HepG2 (cell line): ENCODE measurements around the gene TMEM247. TPM values are rescaled to one million over a fixed set of nuclear protein-coding genes. Genes with fewer than 3 reads are reported as not detected.

Experiments used
- ATF7 ChIP-seq, 2 experiments: fragments of 450-650 bp in 1 of 2; sonication (generic) in 1 of 2; formaldehyde crosslinking in 1 of 2; IDR thresholded peaks; 2 replicates each; pipeline versions ENCODE4 v1.4.0 to v1.6.1; 2016 to 2020; ENCODE audit warnings: antibody characterized with exemption in 1 of 2, mild to moderate bottlenecking in 1 of 2, missing genetic modification reagents in 1 of 2
- CBX1 ChIP-seq: IDR thresholded peaks from one replicate; pipeline ENCODE4 v1.6.1; 2016; ENCODE audit warnings: antibody characterized with exemption, low read depth
- CBX2 ChIP-seq, 2 experiments: fragments of 200-600 bp in 1 of 2; sonication (generic); formaldehyde crosslinking in 1 of 2; IDR thresholded peaks; 2 replicates each; pipeline versions ENCODE4 v1.7.0 to v1.8.1; 2018 to 2022; ENCODE audit warnings: low read depth in 2 of 2, low read length in 1 of 2, mild to moderate bottlenecking in 1 of 2, missing genetic modification reagents in 1 of 2
- CCAR2 ChIP-seq: fragments of 200-400 bp; formaldehyde crosslinking; optimal IDR thresholded peaks from 2 replicates; pipeline ENCODE3; 2018; ENCODE audit warnings: low read depth, mild to moderate bottlenecking, low read length, moderate library complexity
- CERS6 ChIP-seq: sonication (generic); formaldehyde crosslinking; IDR thresholded peaks from 2 replicates; pipeline ENCODE4 v1.5.0; 2020; ENCODE audit warnings: missing genetic modification reagents
- CTCF ChIP-seq: sonication (generic); formaldehyde crosslinking; IDR thresholded peaks from 2 replicates; pipeline ENCODE4 v1.5.0; 2020; ENCODE audit warnings: mild to moderate bottlenecking, missing genetic modification reagents, moderate library complexity
- KMT2A ChIP-seq: sonication (generic); formaldehyde crosslinking; IDR thresholded peaks from 2 replicates; pipeline ENCODE4 v1.4.0; 2020; ENCODE audit warnings: missing genetic modification reagents
- NFYB ChIP-seq: sonication (generic); formaldehyde crosslinking; IDR thresholded peaks from 2 replicates; pipeline ENCODE4 v1.4.0; 2020; ENCODE audit warnings: missing genetic modification reagents
- PAX8 ChIP-seq: sonication (generic); formaldehyde crosslinking; IDR thresholded peaks from 2 replicates; pipeline ENCODE4 v1.8.0; 2022; ENCODE audit warnings: mild to moderate bottlenecking, missing genetic modification reagents, borderline replicate concordance
- POLR2AphosphoS2 ChIP-seq: IDR thresholded peaks from 2 replicates; pipeline ENCODE4 v1.6.1; 2011; ENCODE audit warnings: low read depth, low read length, improper control_type of control experiment
- SIX1 ChIP-seq: sonication (generic); formaldehyde crosslinking; IDR thresholded peaks from 2 replicates; pipeline ENCODE4 v1.4.0; 2020; ENCODE audit warnings: missing genetic modification reagents, borderline replicate concordance
- ZBTB44 ChIP-seq: sonication (generic); formaldehyde crosslinking; IDR thresholded peaks from 2 replicates; pipeline ENCODE4 v1.4.0; 2020; ENCODE audit warnings: missing genetic modification reagents
- ZNF24 ChIP-seq: fragments of 450-650 bp; IDR thresholded peaks from 2 replicates; pipeline ENCODE4 v1.6.1; 2017; ENCODE audit warnings: antibody characterized with exemption, mild to moderate bottlenecking
- ZNF256 ChIP-seq: sonication (generic); formaldehyde crosslinking; conservative IDR thresholded peaks from 2 replicates; pipeline ENCODE4 v1.4.0; 2020; ENCODE audit warnings: missing genetic modification reagents
- ZNF30 ChIP-seq: sonication (generic); formaldehyde crosslinking; IDR thresholded peaks from 2 replicates; pipeline ENCODE4 v1.5.0; 2020; ENCODE audit warnings: mild to moderate bottlenecking, missing genetic modification reagents
- ZNF317 ChIP-seq: sonication (generic); formaldehyde crosslinking; IDR thresholded peaks from 2 replicates; pipeline ENCODE4 v1.5.0; 2020; ENCODE audit warnings: mild to moderate bottlenecking, missing genetic modification reagents
- ZNF362 ChIP-seq: sonication (generic); formaldehyde crosslinking; IDR thresholded peaks from 2 replicates; pipeline ENCODE4 v1.4.0; 2020; ENCODE audit warnings: missing genetic modification reagents, mild to moderate bottlenecking, borderline replicate concordance
- ZNF44 ChIP-seq: sonication (generic); formaldehyde crosslinking; IDR thresholded peaks from 2 replicates; pipeline ENCODE4 v1.5.1; 2020; ENCODE audit warnings: mild to moderate bottlenecking, missing genetic modification reagents
- ZNF549 ChIP-seq: sonication (generic); formaldehyde crosslinking; IDR thresholded peaks from 2 replicates; pipeline ENCODE4 v1.5.0; 2020; ENCODE audit warnings: missing genetic modification reagents
- ZNF576 ChIP-seq: sonication (generic); formaldehyde crosslinking; IDR thresholded peaks from 2 replicates; pipeline ENCODE4 v1.4.0; 2020; ENCODE audit warnings: mild to moderate bottlenecking, missing genetic modification reagents
- ZNF619 ChIP-seq: sonication (generic); formaldehyde crosslinking; IDR thresholded peaks from 2 replicates; pipeline ENCODE4 v1.4.0; 2020; ENCODE audit warnings: mild to moderate bottlenecking, missing genetic modification reagents
- ZSCAN12 ChIP-seq: sonication (generic); formaldehyde crosslinking; IDR thresholded peaks from 2 replicates; pipeline ENCODE4 v1.9.0; 2021; ENCODE audit warnings: mild to moderate bottlenecking, missing genetic modification reagents
- ZSCAN5A ChIP-seq: sonication (generic); formaldehyde crosslinking; IDR thresholded peaks from 2 replicates; pipeline ENCODE4 v1.8.0; 2022; ENCODE audit warnings: mild to moderate bottlenecking, missing genetic modification reagents, borderline replicate concordance
- ZSCAN9 ChIP-seq: IDR thresholded peaks from 2 replicates; pipeline ENCODE4 v1.6.1; 2016; ENCODE audit warnings: borderline replicate concordance
- polyA plus RNA-seq, 8 experiments: library from polyadenylated mRNA; depleted of rRNA in 3 of 8; stranded (reverse) in 7 of 8; unstranded in 1 of 8; fragments of >200 nt; fragmentation: Illumina TruSeq in 4 of 8; extraction: Trizol in 4 of 8; gene quantifications; 2 replicates each; pipeline versions ENCODE4 v1.2.1 to v1.2.3, GENCODE V29; 2011 to 2016; ENCODE audit warnings: low read depth in 4 of 8, missing spikeins in 1 of 8, mixed read lengths in 1 of 8; ENCODE audit not compliant: insufficient read depth in 1 of 8
- total RNA-seq, 5 experiments: library from RNA; depleted of rRNA; stranded (reverse); fragments of >200 nt; fragmentation: Illumina TruSeq; extraction: Trizol; gene quantifications; 2 replicates each; pipeline ENCODE4 v1.2.3, GENCODE V29; 2016; ENCODE audit warnings: low read depth in 1 of 5

Gene TMEM247
- total and polyA plus RNA-seq, 2 of the 13 experiments (the other 11 are each of a cell fraction or from before 2014, with no cell fraction given): not detected

- TF ChIP-seq CTCF (CRISPR knock-in tag) (no peak), ZBTB44 (CRISPR knock-in tag) (no peak), CBX2 (IDR thresholded peaks at IDR 0.05; ENCODE audit: low read depth, low read length) (no peak), CBX2 (CRISPR knock-in tag; IDR thresholded peaks at IDR 0.05; ENCODE audit: low read depth) (no peak), PAX8 (no peak), POLR2AphosphoS2 (no peak), CBX1 (no peak), ATF7 (IDR thresholded peaks at IDR 0.05) (no peak), ATF7 (CRISPR knock-in tag; IDR thresholded peaks at IDR 0.05) (no peak), NFYB (CRISPR knock-in tag) (no peak), ZNF576 (no peak), CERS6 (no peak), KMT2A (0 out of 2 replicates have a peak, but pooled peaks have one; percentile 20), ZNF619 (CRISPR knock-in tag) (no peak), ZSCAN12 (no peak), ZNF44 (CRISPR knock-in tag) (no peak), ZNF549 (CRISPR knock-in tag) (no peak), ZNF317 (CRISPR knock-in tag) (no peak), SIX1 (no peak), ZSCAN5A (CRISPR knock-in tag) (peak; percentile 45; the same call in 1 of the 2 replicates), ZNF362 (CRISPR knock-in tag) (peak; percentile 40; the same call in 1 of the 2 replicates), ZNF24 (no peak), ZNF256 (CRISPR knock-in tag) (no peak), CCAR2 (no peak), ZNF30 (no peak), ZSCAN9 (CRISPR knock-in tag) (no peak)
These were observed 44.5 kb upstream of the TMEM247 start (continued) for GRCh38 chr2:46434851-46435273.
